Activated T-cell treated with anti-CD3 and anti-CD28 coated beads for 48 hours (primary cell): Measurements from ENCODE around the gene BASP1.
"Not testable (repeated sequence)": the region's sequence is repeated elsewhere in the genome, so short reads cannot be mapped to it uniquely, and the experiment has no call there.

ENCODE experiments used
- DNase-seq: peaks from one replicate; pipeline ENCODE4 v3.0.0-alpha.2; 2020; ENCODE audit warnings: low read depth

Gene BASP1

GRCh38 chr5:17256171-17256570, 38.7 kb downstream of the BASP1 start:
- DNase-seq: no peak

- no peak for DNase-seq
These were observed 39.4 kb downstream of the BASP1 start for GRCh38 chr5:17256839-17257238.

- no peak for DNase-seq
These were observed 40.4 kb downstream of the BASP1 start for GRCh38 chr5:17257705-17258273.

DNA sequence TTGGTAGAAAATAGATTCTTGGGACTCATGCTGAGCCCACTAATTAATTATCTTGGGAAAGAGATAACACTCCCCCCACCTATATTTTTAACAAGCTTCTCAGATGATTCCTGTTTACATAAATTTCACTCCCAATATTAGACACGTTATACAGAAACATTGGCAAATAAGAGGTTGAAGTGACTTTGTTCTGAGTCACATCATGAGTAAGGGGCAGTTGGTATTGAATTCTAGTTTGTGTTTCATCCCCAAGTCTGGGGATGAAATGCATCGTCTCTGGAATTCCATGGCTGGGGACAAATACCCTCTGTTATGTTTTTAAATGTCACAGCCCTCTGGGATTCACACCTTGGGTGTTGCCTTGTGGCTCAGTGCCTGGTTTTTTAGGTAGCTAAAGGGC, 41.0 kb downstream of the BASP1 start:
- no peak for DNase-seq

DNA sequence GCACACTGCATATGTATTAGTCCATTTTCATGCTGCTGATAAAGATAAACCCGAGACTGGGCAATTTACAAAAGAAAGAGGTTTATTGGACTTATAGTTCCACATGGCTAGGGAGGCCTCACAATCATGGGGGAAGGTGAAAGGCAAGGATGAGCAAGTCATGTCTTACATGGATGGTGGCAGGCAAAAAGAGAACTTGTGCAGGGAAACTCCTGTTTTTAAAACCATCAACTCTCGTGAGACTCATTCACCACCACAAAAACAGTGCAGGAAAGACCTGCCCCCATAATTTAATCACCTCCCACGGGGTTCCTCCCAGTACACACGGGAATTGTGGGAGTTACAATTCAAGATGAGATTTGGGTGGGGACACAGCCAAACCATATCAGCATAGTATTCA, 41.6 kb downstream of the BASP1 start:
- not testable (repeated sequence) for DNase-seq

DNA sequence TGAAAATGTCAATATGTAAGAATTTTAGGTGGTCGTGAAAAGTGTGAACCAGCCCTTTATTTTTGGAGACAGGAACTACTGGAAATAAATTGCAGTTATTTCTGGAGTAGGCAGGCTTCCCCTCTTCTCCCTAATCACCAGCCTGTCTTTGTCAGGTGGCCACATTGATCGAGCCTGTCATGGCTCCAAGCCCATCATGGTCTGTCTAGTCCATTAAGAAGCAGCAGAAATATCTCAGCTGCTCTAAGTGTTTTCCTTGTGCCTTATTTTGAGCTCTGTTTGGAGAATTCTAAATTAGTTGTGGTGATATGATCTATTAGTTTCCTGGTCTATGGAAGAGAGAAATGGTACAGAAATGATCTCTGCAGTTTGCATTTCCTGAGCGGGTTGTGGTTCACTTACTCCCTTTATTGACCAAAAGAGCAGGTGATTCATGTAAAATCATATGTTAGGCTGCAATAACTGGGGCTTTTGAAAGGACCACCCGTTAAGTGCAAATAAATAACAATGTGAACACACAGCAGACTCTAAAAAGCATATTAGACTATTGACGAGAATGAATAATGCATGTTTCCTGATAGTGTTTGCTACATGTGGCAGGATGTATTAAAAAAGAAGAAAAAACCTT, 42.3 kb downstream of the BASP1 start:
- no peak for DNase-seq

GRCh38 chr5:17260549-17260948, 43.1 kb downstream of the BASP1 start:
- no peak for DNase-seq

GRCh38 chr5:17261075-17261474, 43.6 kb downstream of the BASP1 start:
- no peak for DNase-seq

- DNase-seq: no peak
These were observed 47.6 kb downstream of the BASP1 start for GRCh38 chr5:17265041-17265440.

- DNase-seq: no peak
These were observed 49.7 kb downstream of the BASP1 start for GRCh38 chr5:17267106-17267505.

GRCh38 chr5:17269201-17269600, 51.8 kb downstream of the BASP1 start:
- DNase-seq: no peak

DNA sequence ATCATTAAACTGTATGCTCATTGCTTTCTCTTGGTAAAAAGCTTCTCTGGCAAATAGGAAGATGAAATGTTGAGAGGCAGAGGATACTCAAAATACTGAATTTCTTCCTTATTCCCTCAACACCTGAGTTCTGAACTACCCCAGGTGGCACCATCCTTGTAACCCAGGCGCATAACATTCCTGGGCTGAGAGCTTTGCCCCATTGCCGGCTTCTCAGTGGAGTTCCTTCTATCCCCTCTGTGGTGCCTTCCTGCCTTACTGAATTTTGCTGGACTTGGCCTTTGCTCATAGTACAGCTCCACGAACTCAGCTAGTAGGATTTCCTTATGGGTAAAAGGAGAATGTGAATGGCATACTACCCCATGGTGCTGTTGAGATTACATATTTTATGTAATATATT, 54.7 kb downstream of the BASP1 start:
- DNase-seq: no peak

DNA sequence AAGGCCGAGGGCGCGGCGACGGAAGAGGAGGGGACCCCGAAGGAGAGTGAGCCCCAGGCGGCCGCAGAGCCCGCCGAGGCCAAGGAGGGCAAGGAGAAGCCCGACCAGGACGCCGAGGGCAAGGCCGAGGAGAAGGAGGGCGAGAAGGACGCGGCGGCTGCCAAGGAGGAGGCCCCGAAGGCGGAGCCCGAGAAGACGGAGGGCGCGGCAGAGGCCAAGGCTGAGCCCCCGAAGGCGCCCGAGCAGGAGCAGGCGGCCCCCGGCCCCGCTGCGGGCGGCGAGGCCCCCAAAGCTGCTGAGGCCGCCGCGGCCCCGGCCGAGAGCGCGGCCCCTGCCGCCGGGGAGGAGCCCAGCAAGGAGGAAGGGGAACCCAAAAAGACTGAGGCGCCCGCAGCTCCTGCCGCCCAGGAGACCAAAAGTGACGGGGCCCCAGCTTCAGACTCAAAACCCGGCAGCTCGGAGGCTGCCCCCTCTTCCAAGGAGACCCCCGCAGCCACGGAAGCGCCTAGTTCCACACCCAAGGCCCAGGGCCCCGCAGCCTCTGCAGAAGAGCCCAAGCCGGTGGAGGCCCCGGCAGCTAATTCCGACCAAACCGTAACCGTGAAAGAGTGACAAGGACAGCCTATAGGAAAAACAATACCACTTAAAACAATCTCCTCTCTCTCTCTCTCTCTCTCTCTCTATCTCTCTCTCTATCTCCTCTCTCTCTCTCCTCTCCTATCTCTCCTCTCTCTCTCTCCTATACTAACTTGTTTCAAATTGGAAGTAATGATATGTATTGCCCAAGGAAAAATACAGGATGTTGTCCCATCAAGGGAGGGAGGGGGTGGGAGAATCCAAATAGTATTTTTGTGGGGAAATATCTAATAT, 58.1 kb downstream of the BASP1 start:
- no peak for DNase-seq

DNA sequence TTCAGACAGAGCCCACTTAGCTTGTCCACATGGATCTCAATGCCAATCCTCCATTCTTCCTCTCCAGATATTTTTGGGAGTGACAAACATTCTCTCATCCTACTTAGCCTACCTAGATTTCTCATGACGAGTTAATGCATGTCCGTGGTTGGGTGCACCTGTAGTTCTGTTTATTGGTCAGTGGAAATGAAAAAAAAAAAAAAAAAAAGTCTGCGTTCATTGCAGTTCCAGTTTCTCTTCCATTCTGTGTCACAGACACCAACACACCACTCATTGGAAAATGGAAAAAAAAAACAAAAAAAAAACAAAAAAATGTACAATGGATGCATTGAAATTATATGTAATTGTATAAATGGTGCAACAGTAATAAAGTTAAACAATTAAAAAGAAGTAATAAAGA, 59.0 kb downstream of the BASP1 start:
- no peak for DNase-seq

DNA sequence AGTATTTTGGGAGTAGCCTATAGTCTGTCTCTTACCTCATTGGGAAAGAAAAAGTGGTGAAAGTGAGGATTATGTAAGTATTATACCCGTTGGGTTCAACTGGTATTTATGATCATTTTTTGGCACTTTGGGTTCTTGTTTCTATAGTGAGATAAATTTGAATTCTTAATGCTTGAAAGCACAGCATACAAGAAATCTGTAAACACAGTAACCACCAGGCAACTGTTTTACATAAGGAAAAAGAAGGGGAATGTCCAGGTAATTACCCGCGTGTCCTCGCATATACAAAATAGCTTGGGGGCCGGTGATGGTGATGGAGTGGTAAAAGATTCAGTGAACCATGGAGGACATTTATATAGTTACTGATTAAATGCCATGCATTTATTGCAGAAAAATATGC, 60.5 kb downstream of the BASP1 start:
- DNase-seq: no peak

DNA sequence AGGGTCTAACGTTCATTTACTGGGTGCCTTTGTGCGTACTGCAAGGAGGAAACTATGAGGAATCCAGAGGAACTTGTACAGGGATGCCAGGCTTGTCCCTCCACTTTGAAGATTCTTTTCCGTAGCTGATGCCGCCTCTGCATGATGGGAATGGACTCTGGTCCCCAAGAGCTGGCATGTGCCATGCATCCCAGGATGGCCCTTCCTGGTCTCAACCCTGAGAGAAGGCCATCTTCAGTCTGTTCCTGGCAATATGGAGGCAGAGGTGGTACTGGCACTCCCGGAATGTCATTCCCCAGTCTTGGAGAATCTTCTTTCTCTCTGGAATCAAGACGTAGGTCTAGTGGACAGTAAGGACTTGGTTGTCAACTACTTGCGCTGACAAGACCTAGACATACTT, 61.5 kb downstream of the BASP1 start:
- no peak for DNase-seq

GRCh38 chr5:17279487-17279886, 62.1 kb downstream of the BASP1 start:
- DNase-seq: no peak

DNA sequence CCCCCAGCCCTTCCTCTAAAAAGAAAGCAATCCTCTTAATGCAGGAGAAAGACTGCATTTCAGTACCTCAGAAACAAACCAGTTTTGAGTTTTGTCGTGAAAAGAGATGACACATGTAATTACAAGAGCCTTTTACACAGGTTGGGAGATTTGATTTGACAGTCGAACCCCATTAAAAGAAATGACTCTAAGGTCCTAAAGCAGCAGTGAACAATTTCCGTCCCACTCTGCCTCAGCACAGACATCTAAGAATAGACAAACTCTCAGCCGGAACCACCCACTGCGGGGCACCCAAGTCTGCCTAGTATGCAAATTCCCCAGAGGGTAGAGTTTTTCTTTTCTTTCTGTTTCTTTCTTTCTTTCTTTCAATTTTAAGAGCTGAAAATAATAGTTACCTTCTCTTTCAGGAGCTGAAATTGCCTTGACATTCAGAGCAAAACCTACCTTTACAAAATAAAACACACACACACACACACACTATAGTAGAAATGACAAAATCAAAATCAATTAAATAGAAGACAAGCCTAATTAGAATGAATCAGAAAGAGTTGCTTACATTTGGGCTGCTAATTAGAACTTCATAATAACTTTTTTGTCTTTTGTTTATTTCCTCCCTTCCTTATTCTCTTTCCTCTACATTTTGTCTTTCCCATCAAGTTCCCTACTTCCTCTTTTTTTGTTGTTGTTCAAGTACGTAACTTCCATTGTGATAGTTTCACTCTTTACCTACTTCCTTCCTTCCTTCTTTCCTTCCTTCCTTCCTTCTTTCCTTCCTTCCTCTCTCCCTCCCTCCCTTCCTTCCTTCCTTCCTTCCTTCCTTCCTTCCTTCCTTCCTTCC, 65.1 kb downstream of the BASP1 start:
- DNase-seq: no peak

DNA sequence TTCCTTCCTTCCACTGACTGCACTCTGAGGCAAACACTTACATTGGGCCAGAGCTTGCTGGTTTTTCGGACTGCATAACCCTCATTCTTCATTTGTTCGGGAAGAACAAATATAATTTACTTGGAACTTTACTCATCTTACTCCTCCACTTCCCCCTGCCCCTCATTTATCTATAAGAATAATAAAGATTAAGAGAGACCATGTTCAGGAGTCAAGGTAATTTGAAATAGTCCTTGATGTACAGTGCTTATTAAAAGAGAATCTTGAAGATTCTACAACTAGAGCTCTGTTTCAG, 65.6 kb downstream of the BASP1 start:
- DNase-seq: no peak

DNA sequence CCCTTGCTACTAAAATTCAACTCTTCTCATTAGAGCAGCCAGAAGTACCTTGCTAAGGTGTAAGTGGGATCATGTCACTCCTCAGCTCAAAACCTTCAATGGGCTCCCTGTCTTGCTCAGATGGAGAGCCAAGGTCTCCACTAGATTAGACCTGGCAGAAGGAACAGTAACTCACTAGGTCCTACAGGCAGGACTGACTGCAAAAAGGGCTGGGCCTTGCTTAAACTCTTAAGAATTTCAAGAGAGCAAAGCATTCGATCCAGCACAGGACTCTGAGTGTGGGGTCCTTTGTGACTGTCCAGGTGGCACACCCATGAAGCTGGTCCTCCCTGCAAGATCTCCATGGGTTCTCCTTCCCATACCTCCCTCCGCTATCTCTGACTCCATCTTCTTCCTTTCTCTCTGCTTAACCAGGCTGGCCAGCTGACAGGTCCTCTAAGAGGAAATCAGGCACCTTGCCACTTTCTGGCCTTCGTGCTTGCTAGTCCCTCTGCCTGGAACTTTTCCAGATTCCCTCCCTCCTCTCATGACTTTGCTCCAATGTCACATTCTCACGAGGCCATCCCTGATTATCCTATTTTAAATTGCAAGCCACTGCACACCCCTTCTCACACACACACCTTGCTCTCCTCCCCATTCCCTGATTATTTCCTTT, 70.2 kb downstream of the BASP1 start:
- DNase-seq: no peak

- DNase-seq: no peak
These were observed 71.1 kb downstream of the BASP1 start for GRCh38 chr5:17288570-17288969.
